Inflammatory macrophage treated with lipopolysaccharide for 1 hour (primary cell): ENCODE data around the gene TM4SF4.

Experiments
- DNase-seq, 2 donors: peaks; one replicate each; pipeline ENCODE4 v3.0.0-alpha.2; 2020 to 2022

TM4SF4 gene

DNA sequence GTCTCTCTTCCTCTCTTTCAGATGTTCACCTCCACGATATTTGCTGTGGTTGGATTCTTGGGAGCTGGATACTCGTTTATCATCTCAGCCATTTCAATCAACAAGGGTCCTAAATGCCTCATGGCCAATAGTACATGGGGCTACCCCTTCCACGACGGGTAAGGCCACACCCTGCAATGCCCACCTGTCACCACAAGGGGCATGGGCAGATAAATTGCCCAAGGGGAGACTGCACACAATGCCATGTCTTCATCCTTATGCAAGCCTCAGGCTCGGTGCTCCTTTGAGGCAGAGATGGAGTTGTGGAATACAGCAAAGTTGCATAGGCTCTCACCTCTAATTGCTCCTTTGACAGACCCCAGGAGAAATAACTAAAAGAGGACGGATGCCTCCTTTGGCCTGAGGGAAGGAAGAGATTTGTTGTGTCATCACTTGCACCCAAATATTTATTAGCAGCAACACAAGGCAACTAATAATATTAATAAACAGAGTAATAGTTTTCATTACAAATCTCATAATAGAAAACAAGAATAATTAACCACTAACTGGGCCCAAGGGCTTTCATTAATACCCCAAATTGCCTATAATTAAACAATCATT, 13.2 kb downstream of the TM4SF4 start:
- peak in 1 of 2 donors; percentile 39 for DNase-seq

DNA sequence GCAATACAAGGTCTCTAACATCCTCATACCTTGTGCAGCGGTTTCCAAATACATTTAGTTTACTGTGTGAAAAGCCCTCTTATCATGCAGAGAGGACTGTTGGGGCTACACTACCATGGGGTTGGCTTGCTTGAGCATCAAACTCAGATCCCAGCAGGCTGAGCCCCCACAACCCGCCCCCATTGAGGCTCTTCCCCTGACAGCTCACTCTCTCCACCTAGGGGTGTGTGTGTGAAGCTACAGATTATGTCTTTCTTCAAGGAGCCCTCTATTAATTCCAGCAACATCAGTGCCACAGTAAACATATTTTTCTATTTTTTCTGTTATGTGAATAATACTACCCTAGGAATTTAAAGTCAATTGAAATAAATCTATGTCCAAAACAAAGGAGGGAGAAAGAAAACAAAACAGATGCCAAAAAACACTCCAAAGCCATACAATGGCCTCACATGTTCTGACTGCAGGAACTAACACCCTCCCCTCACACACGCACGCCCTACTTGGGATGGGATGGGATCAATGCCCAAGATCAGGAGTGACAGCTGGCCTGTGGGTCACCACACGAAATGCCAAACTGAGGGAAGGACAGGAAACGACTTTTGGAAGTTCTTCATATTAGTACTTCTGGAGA, 14.7 kb downstream of the TM4SF4 start:
- DNase-seq = no peak

DNA sequence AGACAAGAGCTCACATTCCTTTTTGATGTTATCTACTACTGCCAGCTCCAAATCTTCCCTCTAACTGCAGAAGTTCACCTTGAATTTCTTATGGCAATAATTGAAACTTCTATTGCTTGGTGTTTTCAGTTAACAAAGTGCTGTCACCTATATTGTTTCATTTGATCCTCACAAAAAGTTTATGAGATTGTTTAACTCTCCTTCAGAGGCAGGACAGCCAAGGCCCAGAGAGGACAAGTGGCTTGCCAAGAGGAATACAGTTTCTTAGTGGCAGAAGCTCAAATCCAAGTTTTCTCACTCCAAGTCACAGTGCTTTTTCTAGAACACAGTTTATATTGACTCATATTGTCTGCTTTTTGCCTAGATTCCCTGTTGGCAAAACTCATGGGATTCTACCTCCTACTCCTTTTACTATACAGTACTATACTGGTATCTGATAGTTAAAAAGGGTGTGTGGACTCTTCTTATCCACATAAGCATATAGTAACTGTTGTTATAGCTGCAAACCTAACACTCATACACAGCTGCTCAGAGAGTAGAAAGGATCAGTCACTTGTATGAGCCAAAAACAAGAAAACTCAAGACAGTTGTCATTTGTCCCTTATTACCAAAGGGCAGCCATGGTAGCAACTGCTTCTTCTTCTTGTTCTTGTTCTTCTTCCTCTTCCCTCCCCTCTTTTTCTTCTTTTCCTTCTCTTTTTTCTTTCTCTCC, 15.9 kb downstream of the TM4SF4 start:
- DNase-seq = no peak

DNA sequence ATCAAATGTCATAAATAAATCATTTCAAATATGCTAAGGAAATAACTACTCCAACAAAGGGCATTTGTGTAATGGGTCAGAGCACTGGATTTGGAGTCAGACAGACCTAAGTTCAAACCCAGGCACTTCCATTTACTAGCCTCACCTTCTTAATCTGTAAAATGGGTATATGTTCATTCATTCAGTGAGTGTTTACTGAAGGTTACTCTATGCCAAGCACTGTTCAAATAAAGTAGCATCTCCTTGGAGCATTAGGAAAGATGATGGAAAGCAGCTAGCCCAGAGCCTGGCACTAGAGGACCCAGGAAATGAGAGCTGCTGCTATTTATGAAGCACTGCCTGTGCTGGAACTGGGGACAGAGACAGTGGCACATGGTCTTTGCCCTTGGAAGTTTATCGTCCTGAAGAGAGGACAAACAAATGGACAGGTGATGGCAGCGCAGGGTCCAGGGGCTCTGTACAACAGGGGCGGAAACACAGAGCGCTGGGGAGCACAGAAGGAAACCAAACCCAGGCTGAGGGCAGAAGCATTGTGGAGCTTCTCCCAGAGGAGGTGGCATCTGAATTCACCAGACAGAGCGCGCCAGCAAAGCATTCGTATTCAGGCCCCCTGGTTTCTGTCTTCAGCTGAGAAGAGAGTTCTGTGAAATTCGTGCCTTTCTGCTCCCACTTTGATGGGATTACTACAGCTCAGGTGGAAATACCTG, 19.0 kb downstream of the TM4SF4 start:
- DNase-seq = no peak

DNA sequence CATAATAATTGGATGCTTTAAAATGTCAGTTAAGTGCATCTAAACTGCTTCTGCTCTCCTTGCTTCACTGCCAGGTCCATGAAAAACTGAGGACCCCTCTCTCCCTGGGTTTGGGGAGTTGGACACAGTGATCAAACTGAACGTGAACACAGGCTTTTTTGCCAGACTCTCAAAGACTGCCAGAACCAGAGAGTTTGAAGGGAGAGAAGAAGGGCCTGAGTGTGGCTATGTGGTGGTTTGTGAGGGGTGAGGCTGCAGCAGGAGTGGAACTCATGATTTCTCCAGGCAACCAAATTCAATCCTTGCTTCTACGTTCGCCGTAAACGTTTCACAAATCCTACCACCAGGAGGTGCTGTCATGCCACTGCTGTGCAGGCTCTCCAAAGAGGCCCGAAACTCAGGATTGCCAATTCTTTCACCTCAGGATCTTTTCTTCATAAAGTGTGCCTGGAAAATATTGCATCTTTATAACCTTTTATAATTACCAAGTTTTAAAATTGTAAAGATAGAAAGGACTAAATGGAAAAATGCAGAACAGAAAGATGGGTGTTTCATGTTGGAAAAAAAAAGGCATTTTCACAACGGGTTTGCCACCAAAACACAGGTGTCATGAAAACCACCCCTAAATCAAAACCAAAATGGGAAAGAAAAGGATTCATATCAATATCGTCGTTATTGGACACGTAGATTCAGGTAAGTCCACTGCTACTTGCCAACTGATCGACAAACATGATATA, 19.7 kb downstream of the TM4SF4 start:
- peak; percentile 53 to 90 for DNase-seq

DNA sequence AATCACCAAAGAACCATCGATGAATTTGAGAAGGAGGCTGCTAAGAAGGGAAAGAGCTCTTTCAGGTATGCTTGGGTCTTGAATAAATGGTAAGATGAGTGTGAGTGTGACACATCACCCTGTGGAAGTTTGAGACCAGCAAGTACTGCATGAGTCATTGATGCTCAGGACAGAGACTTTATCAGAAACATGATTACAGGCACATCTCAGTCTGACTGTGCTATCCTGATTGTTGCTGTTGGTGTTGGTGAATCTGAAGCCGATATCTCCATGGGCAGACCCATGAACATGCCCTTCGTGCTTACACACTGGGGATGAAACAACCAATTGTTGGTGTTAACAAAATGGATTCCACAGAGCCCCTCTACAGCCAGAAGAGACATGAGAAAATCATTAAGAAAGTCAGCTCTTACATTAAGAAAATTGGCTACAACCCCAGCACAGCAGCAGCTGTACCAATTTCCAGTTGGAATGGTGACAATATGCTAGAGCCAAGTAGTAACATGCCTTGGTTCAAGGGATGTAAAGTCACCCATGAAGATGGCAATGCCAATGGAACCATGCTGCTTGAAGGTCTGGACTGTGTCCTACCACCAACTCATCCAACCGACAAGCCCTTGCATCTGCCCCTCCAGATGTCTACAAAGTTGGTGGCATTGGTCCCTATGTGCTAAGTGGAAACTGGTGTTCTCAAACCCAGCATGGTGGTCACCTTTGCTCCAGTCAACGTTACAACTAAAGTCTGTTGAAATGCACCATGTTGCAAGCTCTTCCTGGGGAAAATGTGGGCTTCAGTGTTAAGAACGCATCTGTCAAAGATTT, 20.5 kb downstream of the TM4SF4 start:
- DNase-seq = peak in 1 of 2 donors; percentile 31

DNA sequence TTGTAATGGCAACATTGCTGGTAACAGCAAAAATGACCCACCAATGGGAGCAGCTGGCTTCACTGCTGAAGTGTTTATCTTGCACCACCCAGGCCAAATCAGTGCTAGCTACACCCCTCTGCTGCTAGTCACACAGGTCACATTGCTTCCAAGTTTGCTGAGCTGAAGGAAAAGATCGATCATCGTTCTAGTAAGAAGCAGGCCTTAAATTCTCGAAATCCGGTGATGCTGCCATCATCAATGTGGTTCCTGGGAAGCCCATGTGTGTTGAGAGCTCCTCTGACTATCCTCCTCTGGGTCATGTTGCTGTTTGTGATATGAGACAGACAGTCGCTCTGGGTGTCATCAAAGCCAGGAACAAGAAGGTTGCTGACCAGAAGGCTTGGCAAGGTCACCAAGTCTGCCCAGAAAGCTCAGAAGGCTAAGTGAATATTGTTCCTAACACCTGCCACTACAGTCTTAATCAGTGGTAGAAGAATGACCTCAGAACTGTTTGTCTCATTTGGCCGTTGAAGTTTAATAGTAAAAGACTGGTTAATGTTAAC, 21.2 kb downstream of the TM4SF4 start:
- DNase-seq = no peak

DNA sequence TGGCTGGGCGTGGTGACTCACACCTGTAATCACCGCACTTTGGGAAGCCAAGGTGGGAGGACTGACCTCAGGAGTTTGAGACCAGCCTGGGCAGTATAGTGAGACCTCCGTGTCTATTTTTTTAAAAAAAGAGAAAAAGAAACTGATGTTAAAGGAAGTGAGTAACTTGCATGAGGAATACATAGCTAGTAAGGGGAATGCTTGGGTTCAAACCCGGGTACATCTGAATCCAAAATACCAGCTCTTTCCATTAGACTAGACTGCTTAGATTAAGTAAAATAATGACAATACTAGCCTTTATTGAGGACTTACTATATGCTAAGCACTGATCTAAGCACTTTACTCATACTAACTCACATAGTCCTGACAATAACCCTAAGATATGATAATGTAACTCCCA, 22.4 kb downstream of the TM4SF4 start:
- no peak for DNase-seq

DNA sequence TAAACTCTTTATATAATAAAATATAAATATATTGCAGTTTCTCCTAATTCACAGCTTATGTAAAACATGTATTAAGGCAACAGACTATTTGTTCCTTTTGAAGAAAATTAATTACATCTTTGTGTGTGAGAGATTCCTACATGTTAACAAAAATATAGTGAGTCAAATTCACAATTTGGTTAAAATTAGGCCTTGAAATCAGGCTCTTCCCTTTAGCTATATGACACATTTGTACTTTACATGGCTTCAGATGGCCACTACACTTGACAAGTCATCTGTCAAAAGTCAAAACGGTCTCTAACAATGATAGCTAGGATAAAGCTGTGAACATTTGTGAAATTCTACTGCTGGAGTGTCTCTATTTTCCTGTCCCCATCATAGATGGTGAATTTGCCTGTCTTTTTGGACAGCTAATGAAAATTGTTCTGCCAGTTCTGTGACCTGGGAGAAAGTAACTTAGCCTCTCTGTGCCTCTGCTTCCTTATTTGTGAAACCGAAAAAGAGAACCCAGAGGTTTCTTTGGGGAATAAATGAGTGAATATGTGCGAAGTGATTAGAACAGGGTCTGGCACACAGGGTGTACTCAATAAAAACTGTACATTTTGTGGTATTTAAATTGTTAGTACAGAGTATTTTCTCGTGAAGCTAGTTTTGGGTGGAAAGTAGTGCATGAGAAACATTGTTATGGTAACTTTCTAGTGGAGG, 23.6 kb downstream of the TM4SF4 start:
- DNase-seq = peak in 1 of 2 donors; percentile 29

DNA sequence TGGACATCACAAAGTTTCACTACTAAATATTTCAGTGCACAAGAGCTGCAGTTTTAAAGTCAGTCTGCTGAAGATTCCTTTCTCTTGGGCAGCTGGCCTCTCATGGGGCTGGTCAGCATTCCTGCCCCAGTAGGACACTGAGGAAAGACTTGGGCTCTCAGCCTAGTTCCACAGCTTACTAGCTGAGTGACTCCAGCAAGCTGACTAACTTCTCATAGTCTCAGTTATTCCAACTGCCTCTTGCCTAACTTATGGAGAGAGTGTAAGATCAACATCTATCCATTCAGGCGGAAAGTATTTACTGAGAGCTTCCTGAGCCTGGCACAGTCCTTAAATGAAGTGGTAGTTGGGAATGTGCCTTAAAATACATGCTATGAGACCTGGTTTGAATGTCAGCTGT, 27.0 kb downstream of the TM4SF4 start:
- no peak for DNase-seq

DNA sequence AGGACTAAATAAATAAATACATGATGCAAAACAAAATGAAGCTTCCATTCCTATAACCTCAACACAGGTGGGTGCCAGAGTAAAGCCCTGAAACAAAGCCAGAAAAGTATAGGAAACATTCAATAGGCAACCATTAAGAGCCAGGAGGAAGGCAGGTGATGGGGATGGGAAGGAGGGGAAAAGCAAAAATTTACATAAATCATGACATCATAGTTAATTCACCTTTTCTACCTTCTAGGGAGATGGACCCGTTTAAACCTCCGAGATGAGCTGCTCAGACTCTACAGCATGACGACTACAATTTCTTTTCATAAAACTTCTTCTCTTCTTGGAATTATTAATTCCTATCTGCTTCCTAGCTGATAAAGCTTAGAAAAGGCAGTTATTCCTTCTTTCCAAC, 27.9 kb downstream of the TM4SF4 start:
- no peak for DNase-seq

DNA sequence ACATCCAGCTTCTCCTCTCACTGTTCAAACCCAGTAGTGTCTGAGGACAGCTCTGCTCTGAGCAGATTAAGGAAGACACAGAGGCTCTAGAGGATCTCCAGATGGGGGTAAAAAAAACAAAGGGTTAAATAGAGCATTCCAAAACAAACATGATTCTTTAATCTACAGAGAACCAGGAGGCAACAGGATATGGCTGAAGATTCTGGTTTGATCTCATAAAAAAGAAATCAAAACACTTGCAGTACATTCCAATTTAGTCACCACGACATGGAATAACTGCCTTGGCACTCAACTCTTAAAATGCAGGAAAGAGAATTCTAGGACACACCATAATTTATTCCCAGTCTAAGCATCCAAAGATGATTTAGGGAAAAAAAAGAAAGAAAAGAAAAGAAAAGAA, 32.0 kb downstream of the TM4SF4 start:
- DNase-seq = no peak

DNA sequence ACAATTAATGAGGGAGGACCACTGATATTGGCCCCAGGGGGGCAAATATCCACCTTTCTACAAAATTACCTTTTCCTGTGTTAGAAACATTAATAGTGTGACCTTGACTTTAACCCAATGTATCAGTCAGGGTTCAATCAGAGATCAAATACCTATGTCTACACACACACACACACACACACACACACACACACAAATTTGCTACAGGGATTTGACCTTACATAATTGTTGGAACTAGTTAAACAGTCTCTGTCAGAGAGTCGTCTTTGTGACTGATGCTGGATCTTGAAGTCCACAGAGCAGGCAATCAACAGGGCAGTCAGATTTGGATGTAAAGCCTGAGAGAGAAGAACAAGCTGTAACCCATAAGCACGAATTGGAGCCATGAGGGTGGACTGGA, 32.5 kb downstream of the TM4SF4 start:
- DNase-seq = no peak

DNA sequence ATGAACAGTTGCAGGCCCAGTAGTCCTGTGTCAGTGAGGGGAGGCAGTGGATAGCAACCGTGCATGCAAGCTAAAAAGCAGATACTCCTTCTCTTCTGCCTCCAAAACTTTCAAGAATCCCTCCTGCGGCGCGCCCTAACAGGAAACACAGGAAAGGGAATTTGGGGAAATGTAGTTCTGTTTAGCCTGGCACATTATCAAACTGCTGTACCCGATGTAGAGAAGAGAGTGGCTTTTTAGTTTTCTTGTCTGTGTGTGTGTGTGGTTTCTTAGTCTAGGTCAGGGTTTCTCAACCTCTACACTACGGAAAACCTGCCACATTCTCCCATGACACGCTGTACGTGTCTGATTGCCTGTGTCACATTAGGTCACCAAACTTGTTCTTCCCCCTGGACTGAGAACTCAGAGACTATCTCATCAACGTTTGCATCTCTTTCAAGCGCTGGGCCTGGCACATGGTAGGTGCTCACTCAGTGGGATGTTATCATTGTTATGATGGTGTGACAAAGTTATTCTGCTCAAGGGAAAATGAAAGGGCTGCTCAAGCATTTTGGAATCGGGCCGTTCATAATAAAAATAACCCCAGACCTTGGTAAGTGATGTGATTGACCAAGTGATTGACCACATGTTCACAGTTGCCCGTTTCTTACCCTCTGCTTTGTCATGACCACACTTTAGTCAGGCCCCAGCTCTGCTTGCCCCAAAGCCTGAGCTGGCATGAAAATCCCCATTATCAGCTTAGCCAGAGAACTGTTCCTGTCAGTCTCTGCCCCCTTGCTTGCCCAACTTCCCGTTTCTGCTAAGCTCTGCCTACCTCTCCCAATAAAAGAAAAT, 33.2 kb downstream of the TM4SF4 start:
- peak; percentile 86 to 96 for DNase-seq

DNA sequence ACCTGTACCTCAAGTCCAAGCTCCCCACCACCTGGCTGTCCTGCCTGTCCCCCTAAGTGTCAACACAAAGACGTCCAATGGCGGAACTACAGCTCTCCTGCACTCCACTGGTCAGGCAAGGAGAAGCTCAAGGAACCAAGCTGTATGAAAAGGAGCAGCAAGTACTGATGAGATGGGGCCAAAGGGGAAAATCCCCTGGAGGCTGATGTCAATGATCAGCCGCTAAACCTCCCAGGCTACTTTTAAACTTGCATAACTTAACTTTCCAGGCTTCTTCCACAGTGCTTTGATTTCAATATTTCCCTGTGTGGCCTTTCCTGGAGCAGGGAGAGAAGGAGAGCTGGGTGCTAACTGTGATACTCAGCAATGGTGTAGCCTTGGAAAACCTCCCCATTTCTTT, 35.0 kb downstream of the TM4SF4 start:
- DNase-seq = peak; percentile 47 to 77

DNA sequence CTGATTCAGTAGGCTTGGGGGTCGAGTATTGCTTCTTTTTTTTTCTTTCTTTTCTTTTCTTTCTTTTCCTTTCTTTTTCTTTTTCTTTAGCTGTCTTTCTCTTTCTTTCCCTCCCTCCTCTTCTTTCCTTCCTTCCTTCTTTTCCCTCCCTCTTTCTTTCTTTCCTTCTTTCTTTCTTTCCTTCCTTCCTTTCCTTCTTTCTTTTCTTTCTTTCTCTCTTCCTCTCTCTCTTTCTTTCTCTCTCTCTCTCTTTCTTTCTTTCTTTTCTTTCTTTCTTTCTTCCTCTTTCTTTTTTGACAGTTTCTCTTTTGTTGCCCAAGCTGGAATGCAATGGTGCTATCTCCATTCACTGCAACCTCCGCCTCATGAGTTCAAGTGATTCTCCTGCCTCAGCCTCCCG, 36.0 kb downstream of the TM4SF4 start:
- no peak for DNase-seq

DNA sequence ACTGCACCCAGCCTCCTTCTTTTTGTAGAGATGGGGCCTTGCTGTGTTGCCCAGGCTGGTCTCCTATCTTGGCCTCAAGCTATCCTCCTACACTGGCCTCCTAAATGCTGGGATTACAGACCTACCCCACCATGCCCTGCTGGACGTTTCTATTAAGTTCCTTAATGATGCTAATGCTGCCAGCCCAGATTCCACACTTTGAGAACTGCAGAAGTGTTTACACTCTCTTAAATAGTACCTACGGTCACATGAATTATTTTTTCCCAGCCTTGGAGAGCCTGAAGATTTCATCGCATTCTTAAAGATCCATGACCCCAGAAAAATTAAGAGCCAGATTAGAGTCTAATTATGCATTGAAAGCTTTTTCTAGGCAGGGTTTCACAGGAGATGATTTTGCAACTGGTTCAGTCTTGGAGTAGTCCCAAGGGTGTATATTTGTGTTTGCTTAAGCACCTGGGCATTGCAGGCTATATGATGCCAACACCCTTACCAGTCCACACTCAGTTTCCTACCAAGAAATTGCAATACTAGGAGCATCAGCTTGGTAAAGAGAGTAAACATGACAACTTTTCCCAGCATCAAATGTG, 36.6 kb downstream of the TM4SF4 start:
- no peak for DNase-seq

DNA sequence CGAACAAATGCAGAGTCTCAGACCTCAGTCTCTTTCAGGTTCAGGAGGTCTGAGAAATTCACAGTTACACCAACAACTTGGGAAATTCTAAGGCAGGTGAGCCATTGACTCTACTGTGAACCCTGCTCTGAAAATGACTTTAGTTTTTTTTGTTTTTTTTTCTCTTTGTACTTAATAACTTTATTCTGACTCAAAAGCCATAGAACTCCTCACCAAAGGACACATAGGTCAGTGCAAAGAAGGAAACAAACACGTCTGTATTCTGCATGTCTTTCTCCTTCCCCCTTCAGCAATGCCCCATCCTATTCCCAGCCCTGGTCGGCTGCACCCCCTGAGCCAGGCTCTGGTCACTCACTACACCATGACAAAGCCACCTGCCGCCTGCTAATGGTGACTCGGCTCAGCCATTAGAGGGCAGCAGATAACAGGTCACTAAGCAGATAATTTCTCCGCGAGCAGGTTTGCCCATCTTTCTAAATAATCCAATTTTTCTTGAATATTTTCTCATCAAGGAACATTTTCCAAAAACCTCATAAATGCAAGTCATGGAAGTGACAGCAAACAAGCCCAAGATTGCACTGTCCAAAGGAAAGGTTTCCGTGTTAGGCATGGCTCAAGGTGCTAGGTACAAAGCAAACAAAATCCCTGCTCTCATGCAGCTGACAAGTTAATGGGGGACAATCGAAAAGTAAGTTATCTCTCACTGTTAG, 37.7 kb downstream of the TM4SF4 start:
- DNase-seq = peak; percentile 54 to 59

DNA sequence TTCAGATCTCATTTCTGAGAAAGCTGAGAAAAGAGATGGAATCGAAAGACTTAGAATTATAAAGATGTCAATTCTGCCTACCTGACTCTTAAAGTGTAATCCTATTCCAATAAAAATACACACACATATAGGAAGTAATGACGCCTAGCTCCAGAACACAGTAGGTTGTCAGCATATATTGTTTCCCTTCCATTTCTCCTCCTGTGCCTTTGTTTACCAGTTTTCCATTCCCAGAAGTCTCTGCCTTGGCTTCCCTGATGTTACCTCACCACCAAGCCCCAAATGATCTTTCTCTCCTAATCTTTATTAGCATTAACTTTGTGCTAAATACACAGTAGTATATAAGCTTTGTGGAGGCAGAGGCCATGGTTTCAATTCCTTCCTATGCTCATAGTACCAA, 40.0 kb downstream of the TM4SF4 start:
- DNase-seq = no peak
